Hematopoietic multipotent progenitor cell (in vitro differentiated cells): Measurements from ENCODE around the gene TRMT44. TPM values are rescaled to one million over a fixed set of nuclear protein-coding genes. Genes with fewer than 3 reads are reported as not detected.

ENCODE experiments used
- DNase-seq, 3 donors: peaks; one replicate each; pipeline ENCODE4 v3.0.0-alpha.2; 2011 to 2015; ENCODE audit warnings: low read depth in 2 of 3, low spot score in 2 of 3
- small RNA-seq: library from RNA; depleted of rRNA; stranded (forward); fragments of <200 nt; gene quantifications from one replicate; pipeline ENCODE3, GENCODE V24; 2012
- total RNA-seq: library from RNA; depleted of rRNA; stranded (reverse); fragments of >200 nt; gene quantifications from one replicate; pipeline ENCODE4 v1.2.3, GENCODE V29; 2012

The TRMT44 gene
- total RNA-seq, 1 donor, result 28.0 TPM

GRCh38 chr4:8525383-8526120 lies 85.0 kb downstream of the TRMT44 start:
- no peak for DNase-seq

Small RNAs within 50 kb of the gene (small RNA-seq; reads per million reads assigned to genes)
- gene RNA5SP152, result not detected

Other genes with a start within 250 kb of the TRMT44 start
- gene SH3TC1, start 241.5 kb upstream of the TRMT44 start, total RNA-seq, result 88.1 TPM
- gene HTRA3, start 171.0 kb upstream of the TRMT44 start, total RNA-seq, result 12.9 TPM
- gene ACOX3, start 54 bp upstream of the TRMT44 start, total RNA-seq, result 26.9 TPM
- not detected for gene GPR78, start 139.6 kb downstream of the TRMT44 start, total RNA-seq
- not detected for gene CPZ, start 152.0 kb downstream of the TRMT44 start, total RNA-seq